Heart right ventricle (tissue), 16 donors: ENCODE data around the gene ZSCAN2. TPM values are rescaled to one million over a fixed set of nuclear protein-coding genes. Genes with fewer than 3 reads are reported as not detected.
"Not testable (repeated sequence)": the region's sequence is repeated elsewhere in the genome, so short reads cannot be mapped to it uniquely, and the experiment has no call there.

Experiments
- ATAC-seq, 8 donors: fragments of 200-7000 bp; cut with Tn5 transposase; one replicate each; pipeline ENCODE4 v1.9.1; 2020; ENCODE audit warnings: mild to moderate bottlenecking in 8 of 8, moderate library complexity in 8 of 8, moderate number of reproducible peaks in 1 of 8
- DNase-seq, 2 donors: peaks; one replicate each; pipeline ENCODE4 v3.0.0-alpha.2; 2020
- H3K27ac ChIP-seq, 10 donors: fragments of 200-600 bp; sonication (generic) in 2 of 10; one replicate each; pipeline versions ENCODE4 v1.5.0 to v1.8.0; 2020 to 2022; ENCODE audit warnings: mild to moderate bottlenecking in 3 of 10
- H3K27me3 ChIP-seq, 7 donors: fragments of 200-600 bp; one replicate each; pipeline ENCODE4 v1.8.0; 2021 to 2022; ENCODE audit warnings: mild to moderate bottlenecking in 2 of 7
- H3K36me3 ChIP-seq, 9 donors: fragments of 200-600 bp; sonication (generic) in 1 of 9; one replicate each; pipeline versions ENCODE4 v1.5.0 to v1.8.0; 2020 to 2022; ENCODE audit warnings: mild to moderate bottlenecking in 2 of 9
- H3K4me1 ChIP-seq, 9 donors: fragments of 200-600 bp; sonication (generic) in 1 of 9; one replicate each; pipeline versions ENCODE4 v1.5.0 to v1.8.0; 2020 to 2022; ENCODE audit warnings: mild to moderate bottlenecking in 4 of 9
- H3K4me3 ChIP-seq, 10 donors: fragments of 200-600 bp; sonication (generic) in 2 of 10; one replicate each; pipeline versions ENCODE4 v1.5.0 to v1.8.0; 2020 to 2022; ENCODE audit warnings: mild to moderate bottlenecking in 7 of 10, moderate library complexity in 2 of 10
- H3K9me3 ChIP-seq, 11 donors: fragments of 200-600 bp in 10 of 11; sonication (generic) in 2 of 11; one replicate each; pipeline versions ENCODE4 v1.5.0 to v1.8.0; 2013 to 2022; ENCODE audit warnings: mild to moderate bottlenecking in 2 of 11, control low read depth in 1 of 11, moderate library complexity in 1 of 11
- CTCF ChIP-seq, 9 donors: fragments of 200-600 bp; sonication (generic) in 2 of 9; IDR thresholded peaks; one replicate each; pipeline versions ENCODE4 v1.5.0 to v1.8.0; 2021 to 2022; ENCODE audit warnings: antibody characterized with exemption in 9 of 9, mild to moderate bottlenecking in 5 of 9, moderate library complexity in 1 of 9
- WGBS, 2 donors: extraction: QIAGEN DNeasy Blood & Tissue Kit; methylation state at CpG; one replicate each; pipeline ENCODE4 v1.1.7; 2013; ENCODE audit warnings: inconsistent platforms in 1 of 2; 5-methylcytosine and 5-hydroxymethylcytosine counted together
- intact Hi-C, 10 donors: fragments of 100-400 bp; cut with DNase I; formaldehyde crosslinking; loops; one replicate each; pipeline versions ENCODE4 v1.11.1 to v1.14.2; 2022
- polyA plus RNA-seq, 2 donors: library from polyadenylated mRNA; stranded (reverse); fragments of 200-250 nt; gene quantifications; one replicate each; pipeline ENCODE4 v1.2.3, GENCODE V29; 2013
- total RNA-seq, 10 donors: library from RNA; stranded (reverse); fragmentation: NEBNext Ultra II Directional in 3 of 10; extraction: Animal tissue kit (Norgen Biotek cat#: 25700) in 3 of 10; gene quantifications; one replicate each; pipeline versions ENCODE4 v1.2.1 to v1.2.4, GENCODE V29; 2021 to 2023
- donor health status: Arrhythmogenic right ventricular cardiomyopathy.
- donor health status: ischemic (EF 13 %, LVEDD 7.1; RV severe dilation, severe dysfunction).
- donor health status: healthy with polysubstance abuse.
- donor health status: DM: no; HTN: yes; CAD: no.
- donor health status: DM: no; HTN: no; CAD: no.
- donor health status: ischemic (EF 25% LVEDD 6.9; RV normal size, moderate dysfunction).
- donor health status: ischemic (EF 25% LVEDD 5.7; RV mildly dilated, moderate dysfunction).
- donor health status: healthy.
- donor health status: DM: yes; HTN: yes; CAD: no.
- donor health status: Ischemic cardiomyopathy.
- donor health status: ischemic (EF 35%, LVEDD 5.7; RV mildly dilated, moderate dysfunction).
- donor health status: nonischemic (EF 11% LVEDD 7.7; RV severe dilation, severe dysfunction).
- donor health status: DM: yes; HTN: yes; CAD: no.
- donor health status: PGD.
- donor health status: ischemic (EF 29% LVEDD 5.4; RV normal size, mild dysfunction).
- donor health status: nonischemic (EF 23%, LVEDD 6.1; RV moderate dilation, normal function).

Gene ZSCAN2
- total and polyA plus RNA-seq, 12 donors: 3.7 to 8.1 (median 5.7) TPM

GRCh38 chr15:84633311-84634227, 32.8 kb downstream of the ZSCAN2 start:
- no peaks in the 10 kb centered on the region for H3K9me3 ChIP-seq
- 0 to 1% methylated on average over 105 of the region's 105 CpGs for WGBS, 2 donors
- peak overlapping the region; percentile 42 to 85 (median 72) for H3K4me3 ChIP-seq
- peaks cover 0 to 32% (median 0%) of the 10 kb centered on the region in 9 donors for H3K36me3 ChIP-seq
- ATAC-seq: peak; percentile 53 to 81 (median 75)
- no peaks in the 10 kb centered on the region for H3K27me3 ChIP-seq
- H3K4me1 ChIP-seq: peaks cover 4 to 55% (median 45%) of the 10 kb centered on the region in 9 donors
- no peak for TF ChIP-seq CTCF (IDR thresholded peaks at IDR 0.05)
- DNase-seq: peak; percentile 62 to 78
- peak overlapping the region; percentile 92 to 100 (median 98) for H3K27ac ChIP-seq
- intact Hi-C loops: loop anchor here in 2 of 10 donors (1.0 to 5.0 kb wide), 2 partner anchors 21 to 36 kb away; partner anchors contain the start of gene WDR73 (in 1 of the 2)

DNA sequence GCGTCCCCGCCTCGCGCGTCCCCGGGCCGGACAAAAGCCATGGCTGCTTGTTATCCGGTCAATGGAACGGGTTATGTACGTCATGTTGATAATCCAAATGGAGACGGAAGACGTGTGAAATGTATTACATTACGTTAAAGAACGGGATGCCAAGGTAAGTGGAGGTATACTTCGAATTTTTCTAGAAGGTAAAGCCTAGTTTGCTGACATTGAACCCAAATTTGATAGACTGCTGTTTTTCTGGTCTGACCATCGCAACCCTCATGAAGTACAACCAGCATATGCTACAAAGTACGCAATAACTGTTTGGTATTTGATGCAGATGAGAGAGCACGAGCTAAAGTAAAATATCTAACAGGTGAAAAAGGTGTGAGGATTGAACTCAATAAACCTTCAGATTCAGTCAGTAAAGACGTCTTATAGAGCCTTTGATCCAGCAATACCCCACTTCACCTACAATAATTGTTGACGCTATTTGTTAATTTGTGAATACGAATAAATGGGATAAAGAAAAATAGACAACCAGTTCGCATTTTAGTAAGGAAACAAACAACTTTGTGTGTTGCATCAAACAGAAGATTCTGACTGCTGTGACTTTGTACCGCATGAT, 33.5 kb downstream of the ZSCAN2 start:
- Histone ChIP-seq H3K4me1 (peaks cover 4 to 55% (median 45%) of the 10 kb centered on the region in 9 donors), H3K9me3 (no peaks in the 10 kb centered on the region), H3K27ac (peak overlapping the region; percentile 92 to 100 (median 98)), H3K27me3 (no peaks in the 10 kb centered on the region), H3K4me3 (peak overlapping the region; percentile 42 to 85 (median 72)), H3K36me3 (peaks cover 0 to 40% (median 7%) of the 10 kb centered on the region in 9 donors)
- intact Hi-C loops: loop anchor here in 2 of 10 donors (1.0 to 5.0 kb wide), 2 partner anchors 20 to 37 kb away; partner anchors contain the start of gene WDR73 (in 1 of the 2)
- TF ChIP-seq CTCF (IDR thresholded peaks at IDR 0.05): no peak
- no peak for ATAC-seq
- DNase-seq: no peak
- 19 to 21% methylated on average over 23 of the region's 23 CpGs for WGBS, 2 donors

- Histone ChIP-seq H3K4me3 (no peak overlapping the region), H3K4me1 (peaks cover 0 to 30% (median 22%) of the 10 kb centered on the region in 9 donors), H3K36me3 (peaks cover 0 to 77% (median 40%) of the 10 kb centered on the region in 9 donors), H3K27me3 (no peaks in the 10 kb centered on the region), H3K27ac (peak overlapping the region in 1 of 10 donors; percentile 35), H3K9me3 (no peaks in the 10 kb centered on the region)
- DNase-seq (no peak), ATAC-seq (no peak)
- intact Hi-C loops: loop anchor here in 1 of 10 donors (5.0 kb wide), 1 partner anchor 36 kb away; the partner anchor contains the start of gene ZSCAN2
- peak in 1 of 9 donors; percentile 25 for TF ChIP-seq CTCF (IDR thresholded peaks at IDR 0.05)
- WGBS, 2 donors: 67 to 72% methylated on average over 3 of the region's 3 CpGs
Measured at GRCh38 chr15:84638103-84638502, 37.3 kb downstream of the ZSCAN2 start.

DNA sequence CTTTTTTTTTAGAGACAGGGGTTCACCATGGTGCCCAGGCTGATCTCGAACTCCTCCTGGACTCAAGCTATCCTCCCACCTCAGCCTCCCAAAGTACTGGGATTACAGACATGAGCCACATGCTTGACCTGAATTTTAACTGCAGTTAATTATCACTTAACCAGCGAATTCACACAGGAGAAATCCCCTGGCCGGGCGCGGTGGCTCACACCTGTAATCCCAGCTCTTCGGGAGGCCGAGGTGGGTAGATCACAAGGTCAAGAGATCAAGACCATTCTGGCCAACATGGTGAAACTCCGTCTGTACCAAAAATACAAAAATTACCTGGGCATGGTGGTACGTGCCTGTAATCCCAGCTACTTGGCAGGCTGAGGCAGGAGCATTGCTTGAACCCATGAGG, 41.1 kb downstream of the ZSCAN2 start:
- H3K36me3 ChIP-seq: peaks cover 0 to 99% (median 73%) of the 10 kb centered on the region in 9 donors
- H3K27ac ChIP-seq, H3K4me3 ChIP-seq, H3K9me3 ChIP-seq, H3K27me3 ChIP-seq, ATAC-seq, DNase-seq: not testable (repeated sequence)
- peaks cover 0 to 10% (median 0%) of the 10 kb centered on the region in 9 donors for H3K4me1 ChIP-seq
- intact Hi-C loops: loop anchor here in 1 of 10 donors (5.0 kb wide), 1 partner anchor 35 kb away; no protein-coding TSS in a partner anchor
- WGBS, 2 donors: 94 to 98% methylated on average over 9 of the region's 9 CpGs

DNA sequence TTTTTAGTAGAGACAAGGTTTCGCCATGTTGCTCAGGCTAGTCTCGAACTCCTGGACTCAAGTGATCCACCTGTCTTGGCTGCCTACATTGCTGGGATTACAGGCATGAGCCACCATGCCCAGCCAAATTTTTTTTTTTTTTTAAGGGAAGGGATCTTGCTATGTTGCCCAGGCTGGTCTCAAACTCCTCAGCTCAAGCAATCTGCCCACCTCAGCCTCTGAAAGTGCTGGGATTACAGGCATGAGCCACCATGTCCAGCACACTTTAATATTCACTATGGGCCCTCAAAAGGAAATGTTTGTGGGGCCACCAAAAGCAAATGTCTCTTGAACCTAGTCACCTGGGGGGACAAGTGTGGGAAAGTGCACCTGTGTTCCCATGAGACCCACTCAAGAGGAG, 41.8 kb downstream of the ZSCAN2 start:
- not testable (repeated sequence) for ATAC-seq
- intact Hi-C loops: loop anchor here in 1 of 10 donors (5.0 kb wide), 1 partner anchor 35 kb away; no protein-coding TSS in a partner anchor

More for the DNA sequence above, 41.8 kb downstream of the ZSCAN2 start:
- not testable (repeated sequence) for DNase-seq, H3K27me3 ChIP-seq, H3K9me3 ChIP-seq, H3K27ac ChIP-seq, H3K4me3 ChIP-seq, H3K4me1 ChIP-seq
- 74 to 95% methylated on average over 2 of the region's 2 CpGs for WGBS, 2 donors
- peaks cover 0 to 100% (median 81%) of the 10 kb centered on the region in 9 donors for H3K36me3 ChIP-seq
